Measurements from ENCODE around the gene CADM1.
A peak's percentile ranks its signal among the peaks of the same experiment; 100 is the strongest.

CADM1 gene

GRCh38 chr11:115515647-115516395 lies 11.6 kb upstream of the CADM1 start:
- DNase-seq (ENCODE audit: low spot score), result no peak

GRCh38 chr11:115506954-115507675 lies 2.9 kb upstream of the CADM1 start:
- no peak for DNase-seq (ENCODE audit: low spot score)

- DNase-seq (ENCODE audit: low spot score), result no peak
Observed at GRCh38 chr11:115505175-115505574, 960 bp upstream of the CADM1 start.

GRCh38 chr11:115503886-115504275 lies 334 bp downstream of the CADM1 start:
- no peak for DNase-seq (ENCODE audit: low spot score)

- DNase-seq (ENCODE audit: low spot score), result peak; percentile 19
Observed at GRCh38 chr11:115503083-115503885, 931 bp downstream of the CADM1 start.

- DNase-seq (ENCODE audit: low spot score), result no peak
Observed at GRCh38 chr11:115502636-115503082, 1.6 kb downstream of the CADM1 start.

- peak; percentile 51 for DNase-seq (ENCODE audit: low spot score)
Observed at GRCh38 chr11:115501893-115502589, 2.2 kb downstream of the CADM1 start.

GRCh38 chr11:115501502-115501892 lies 2.7 kb downstream of the CADM1 start:
- DNase-seq (ENCODE audit: low spot score), result no peak

- DNase-seq (ENCODE audit: low spot score), result no peak
Observed at GRCh38 chr11:115500547-115501501, 3.4 kb downstream of the CADM1 start.

GRCh38 chr11:115499891-115500290 lies 4.3 kb downstream of the CADM1 start:
- DNase-seq (ENCODE audit: low spot score), result no peak

- DNase-seq (ENCODE audit: low spot score), result no peak
Observed at GRCh38 chr11:115499241-115499799, 4.9 kb downstream of the CADM1 start.

GRCh38 chr11:115498354-115498753 lies 5.9 kb downstream of the CADM1 start:
- DNase-seq (ENCODE audit: low spot score), result no peak

- no peak for DNase-seq (ENCODE audit: low spot score)
Observed at GRCh38 chr11:115497303-115497702, 6.9 kb downstream of the CADM1 start.

- no peak for DNase-seq (ENCODE audit: low spot score)
Observed at GRCh38 chr11:115496892-115497291, 7.3 kb downstream of the CADM1 start.

- DNase-seq (ENCODE audit: low spot score), result no peak
Observed at GRCh38 chr11:115493905-115494304, 10.3 kb downstream of the CADM1 start.

GRCh38 chr11:115493488-115493887 lies 10.7 kb downstream of the CADM1 start:
- no peak for DNase-seq (ENCODE audit: low spot score)

- DNase-seq (ENCODE audit: low spot score), result no peak
Observed at GRCh38 chr11:115489466-115489865, 14.7 kb downstream of the CADM1 start.

GRCh38 chr11:115488945-115489344 lies 15.3 kb downstream of the CADM1 start:
- DNase-seq (ENCODE audit: low spot score), result no peak

GRCh38 chr11:115481528-115481927 lies 22.7 kb downstream of the CADM1 start:
- no peak for DNase-seq (ENCODE audit: low spot score)

GRCh38 chr11:115480611-115481010 lies 23.6 kb downstream of the CADM1 start:
- DNase-seq (ENCODE audit: low spot score), result no peak

GRCh38 chr11:115477410-115477809 lies 26.8 kb downstream of the CADM1 start:
- no peak for DNase-seq (ENCODE audit: low spot score)

All from activated CD4-positive, alpha-beta T cell treated with anti-CD3 and anti-CD28 coated beads, Interleukin-2, Interleukin-4, amounts not matched to agents 100 ng/mL and 50 ng/mL, durations not matched to agents 16 hours and 8 hours (primary cell).